GM18520 (cell line): ENCODE data around the gene GCHFR.

Experiments used
- ATAC-seq: cut with Tn5 transposase; IDR thresholded peaks from one replicate; pipeline ENCODE4 v1.9.1; 2021; ENCODE audit not compliant: unreplicated experiment

The GCHFR gene

GRCh38 chr15:40754883-40755811 is 8.7 kb upstream of the GCHFR start, which contains the start of gene RMDN3:
RMDN3 (minus strand) TSS chr15:40755254; CDS start chr15:40754783, 471 bp downstream.
- peak; percentile 79 for ATAC-seq

- no peak for ATAC-seq
Observed at GRCh38 chr15:40755812-40756208, 8.1 kb upstream of the GCHFR start.

GRCh38 chr15:40756938-40757337 is 6.9 kb upstream of the GCHFR start:
- no peak for ATAC-seq

- no peak for ATAC-seq
Observed at GRCh38 chr15:40759961-40760360, 3.9 kb upstream of the GCHFR start.

- ATAC-seq, result no peak
Observed at GRCh38 chr15:40762919-40763800, 708 bp upstream of the GCHFR start.

GRCh38 chr15:40764629-40765103 is 798 bp downstream of the GCHFR start:
- ATAC-seq, result no peak

GRCh38 chr15:40766194-40766815 is 2.4 kb downstream of the GCHFR start:
- no peak for ATAC-seq

- no peak for ATAC-seq
Observed at GRCh38 chr15:40766906-40767837, 3.3 kb downstream of the GCHFR start.

- ATAC-seq, result no peak
Observed at GRCh38 chr15:40767838-40768500, 4.1 kb downstream of the GCHFR start.

- no peak for ATAC-seq
Observed at GRCh38 chr15:40768521-40769273, 4.8 kb downstream of the GCHFR start.

GRCh38 chr15:40769274-40770146 is 5.6 kb downstream of the GCHFR start, which contains the start of gene C15orf62:
C15orf62 (plus strand) TSS chr15:40769980; CDS start chr15:40770496, 516 bp downstream.
- ATAC-seq, result no peak

- ATAC-seq, result no peak
Observed at GRCh38 chr15:40770147-40770721, 6.4 kb downstream of the GCHFR start.

GRCh38 chr15:40771242-40771641 is 7.4 kb downstream of the GCHFR start:
- no peak for ATAC-seq

GRCh38 chr15:40772014-40772413 is 8.1 kb downstream of the GCHFR start:
- no peak for ATAC-seq

- no peak for ATAC-seq
Observed at GRCh38 chr15:40773496-40773895, 9.6 kb downstream of the GCHFR start.

GRCh38 chr15:40773902-40774301 is 10.0 kb downstream of the GCHFR start:
- no peak for ATAC-seq

GRCh38 chr15:40775007-40775406 is 11.1 kb downstream of the GCHFR start:
- no peak for ATAC-seq
